ENCODE results near the gene TNNC1. TPM values are rescaled to one million over a fixed set of nuclear protein-coding genes. Genes with fewer than 3 reads are reported as not detected.

TNNC1 gene
- total RNA-seq, 1 experiment from 2014 or later = not detected

GRCh38 chr3:52439426-52440248 is 14.2 kb downstream of the TNNC1 start:
- no peaks in the 10 kb centered on the region for H3K27me3 ChIP-seq (ENCODE audit: low read length)
- no peak overlapping the region for H2AFZ ChIP-seq (ENCODE audit: low read length)
- no peaks in the 10 kb centered on the region for H3K79me2 ChIP-seq (ENCODE audit: low read length)
- H3K9ac ChIP-seq (ENCODE audit: low read length) = no peak overlapping the region
- H3K9me3 ChIP-seq (ENCODE audit: low read length) = no peaks in the 10 kb centered on the region
- no peak overlapping the region for H3K4me3 ChIP-seq (ENCODE audit: low read length)
- H3K27ac ChIP-seq (ENCODE audit: low read length) = no peak overlapping the region
- H3K9me2 ChIP-seq (replicated peaks; ENCODE audit: insufficient read depth, low read length) = no peaks in the 10 kb centered on the region
- no peaks in the 10 kb centered on the region for H3K36me3 ChIP-seq (ENCODE audit: insufficient read depth, low read length)
- no peak overlapping the region for H3K4me2 ChIP-seq (ENCODE audit: low read depth, low read length, poor library complexity, severe bottlenecking)
- peaks cover 4% of the 10 kb centered on the region; the same call in 1 of the 2 replicates for H3K4me1 ChIP-seq (ENCODE audit: low read length)
- H4K20me1 ChIP-seq (ENCODE audit: insufficient read depth, low read depth, low read length) = no peaks in the 10 kb centered on the region
- DNase-seq = no peak

- Histone ChIP-seq H3K9me2 (replicated peaks; ENCODE audit: insufficient read depth, low read length) (no peaks in the 10 kb centered on the region), H3K4me3 (ENCODE audit: low read length) (no peak overlapping the region), H3K9me3 (ENCODE audit: low read length) (no peaks in the 10 kb centered on the region), H3K36me3 (ENCODE audit: insufficient read depth, low read length) (no peaks in the 10 kb centered on the region), H2AFZ (ENCODE audit: low read length) (no peak overlapping the region), H3K27ac (ENCODE audit: low read length) (no peak overlapping the region), H4K20me1 (ENCODE audit: insufficient read depth, low read depth, low read length) (no peaks in the 10 kb centered on the region), H3K79me2 (ENCODE audit: low read length) (no peaks in the 10 kb centered on the region), H3K4me1 (ENCODE audit: low read length) (no peaks in the 10 kb centered on the region), H3K4me2 (ENCODE audit: low read depth, low read length, poor library complexity, severe bottlenecking) (no peak overlapping the region), H3K27me3 (ENCODE audit: low read length) (no peaks in the 10 kb centered on the region), H3K9ac (ENCODE audit: low read length) (no peak overlapping the region)
- DNase-seq = no peak
Observed at GRCh38 chr3:52438579-52439425, 15.0 kb downstream of the TNNC1 start.

DNA sequence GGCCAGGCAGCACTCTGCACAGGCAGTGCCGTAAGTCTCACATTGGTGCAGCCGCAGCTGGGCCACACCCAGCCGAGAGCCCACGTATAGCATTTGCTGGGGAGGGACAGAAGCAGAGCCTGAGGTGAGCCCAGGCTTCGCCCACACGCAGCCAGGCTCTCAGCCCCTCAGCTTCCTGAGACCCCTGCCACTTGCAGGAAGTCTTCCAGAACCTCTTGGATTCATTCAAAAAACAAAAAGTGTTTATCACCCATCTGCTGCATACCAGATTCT is 15.8 kb downstream of the TNNC1 start:
- H3K9me2 ChIP-seq (replicated peaks; ENCODE audit: insufficient read depth, low read length) = no peaks in the 10 kb centered on the region
- no peaks in the 10 kb centered on the region for H3K9me3 ChIP-seq (ENCODE audit: low read length)
- no peak overlapping the region for H3K9ac ChIP-seq (ENCODE audit: low read length)
- no peak overlapping the region for H3K4me3 ChIP-seq (ENCODE audit: low read length)
- no peak for DNase-seq
- H3K36me3 ChIP-seq (ENCODE audit: insufficient read depth, low read length) = no peaks in the 10 kb centered on the region
- H3K27ac ChIP-seq (ENCODE audit: low read length) = no peak overlapping the region
- no peaks in the 10 kb centered on the region for H4K20me1 ChIP-seq (ENCODE audit: insufficient read depth, low read depth, low read length)
- no peak overlapping the region for H2AFZ ChIP-seq (ENCODE audit: low read length)
- no peaks in the 10 kb centered on the region for H3K27me3 ChIP-seq (ENCODE audit: low read length)
- H3K4me1 ChIP-seq (ENCODE audit: low read length) = no peaks in the 10 kb centered on the region
- no peaks in the 10 kb centered on the region for H3K79me2 ChIP-seq (ENCODE audit: low read length)
- H3K4me2 ChIP-seq (ENCODE audit: low read depth, low read length, poor library complexity, severe bottlenecking) = no peak overlapping the region

DNA sequence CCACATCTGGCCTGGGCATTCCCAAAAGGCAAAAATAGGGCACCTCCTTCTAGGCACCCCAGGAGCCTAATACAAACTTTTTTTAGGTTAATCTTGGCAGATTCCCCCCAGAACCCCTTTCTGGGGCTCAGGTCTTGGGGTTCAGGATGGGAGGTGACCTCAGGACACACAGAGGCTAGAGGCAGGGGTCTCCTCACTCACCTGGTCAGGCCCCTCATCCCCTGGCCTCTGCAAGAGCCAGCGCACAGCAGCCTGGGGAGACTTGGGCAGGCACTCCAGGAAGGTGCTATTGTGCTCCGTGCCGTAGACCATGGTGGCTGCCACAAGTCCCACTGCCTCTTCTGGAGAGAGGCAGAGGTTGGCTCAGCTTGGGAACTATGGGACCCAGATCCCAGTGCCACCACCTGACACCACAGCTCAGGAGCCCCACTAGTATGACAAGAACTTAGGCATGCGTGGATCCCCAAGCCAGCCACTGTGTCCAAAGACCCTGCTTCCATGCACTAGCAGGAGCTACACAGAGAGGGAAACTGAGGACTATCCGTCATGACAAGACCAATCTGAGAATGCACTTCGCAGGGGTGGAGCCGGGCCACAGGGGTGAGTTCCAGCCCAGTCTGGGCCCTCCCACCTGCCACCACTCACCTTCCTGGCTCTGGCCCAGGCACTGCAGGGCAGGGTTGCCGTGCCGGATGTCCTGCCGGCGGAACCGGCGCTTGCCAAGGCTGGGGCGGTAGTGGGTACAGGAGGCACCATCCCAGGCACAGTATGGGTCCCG is 16.3 kb downstream of the TNNC1 start:
- DNase-seq = no peak
- Histone ChIP-seq H3K4me1 (ENCODE audit: low read length) (no peaks in the 10 kb centered on the region), H4K20me1 (ENCODE audit: insufficient read depth, low read depth, low read length) (no peaks in the 10 kb centered on the region), H3K27me3 (ENCODE audit: low read length) (no peaks in the 10 kb centered on the region), H3K4me2 (ENCODE audit: low read depth, low read length, poor library complexity, severe bottlenecking) (no peak overlapping the region), H3K9ac (ENCODE audit: low read length) (no peak overlapping the region), H3K27ac (ENCODE audit: low read length) (no peak overlapping the region), H2AFZ (ENCODE audit: low read length) (no peak overlapping the region), H3K79me2 (ENCODE audit: low read length) (no peaks in the 10 kb centered on the region), H3K36me3 (ENCODE audit: insufficient read depth, low read length) (no peaks in the 10 kb centered on the region), H3K9me2 (replicated peaks; ENCODE audit: insufficient read depth, low read length) (no peaks in the 10 kb centered on the region), H3K4me3 (ENCODE audit: low read length) (no peak overlapping the region), H3K9me3 (ENCODE audit: low read length) (no peaks in the 10 kb centered on the region)

DNA sequence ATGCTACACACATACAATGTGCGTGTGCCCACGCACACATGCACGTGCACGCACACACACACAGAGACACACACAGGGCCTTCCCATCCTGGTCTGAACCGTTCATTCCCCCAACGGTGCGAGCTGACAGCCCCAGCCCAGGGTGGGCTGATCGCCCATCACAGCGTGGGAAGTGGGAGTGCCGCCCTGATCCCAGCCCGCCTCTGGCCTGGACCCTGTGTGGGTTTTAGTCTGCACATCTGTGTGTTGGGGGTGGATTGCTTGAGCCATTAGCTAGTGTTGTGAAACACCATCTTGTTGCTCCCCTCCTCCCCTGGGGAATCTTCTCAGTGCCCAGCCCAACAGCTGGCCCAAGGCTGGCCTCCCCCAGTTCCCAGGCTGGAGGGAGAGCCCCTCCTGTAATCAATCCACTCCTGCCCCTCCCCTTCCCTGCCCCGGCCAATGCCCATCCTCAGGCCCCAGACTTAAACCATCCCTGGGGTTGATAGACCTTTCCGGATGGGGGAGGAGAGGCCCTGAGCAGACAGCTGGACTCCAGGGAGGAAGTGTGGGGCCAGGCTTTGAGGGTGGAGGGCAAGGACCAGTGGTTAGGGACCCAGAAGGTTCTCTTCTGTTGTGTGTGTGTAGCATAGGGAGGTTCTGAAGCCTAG is 17.2 kb downstream of the TNNC1 start:
- Histone ChIP-seq H3K4me2 (ENCODE audit: low read depth, low read length, poor library complexity, severe bottlenecking) (no peak overlapping the region), H4K20me1 (ENCODE audit: insufficient read depth, low read depth, low read length) (no peaks in the 10 kb centered on the region), H3K36me3 (ENCODE audit: insufficient read depth, low read length) (no peaks in the 10 kb centered on the region), H2AFZ (ENCODE audit: low read length) (no peak overlapping the region), H3K27me3 (ENCODE audit: low read length) (no peaks in the 10 kb centered on the region), H3K4me3 (ENCODE audit: low read length) (no peak overlapping the region), H3K9ac (ENCODE audit: low read length) (no peak overlapping the region), H3K27ac (ENCODE audit: low read length) (no peak overlapping the region), H3K9me2 (replicated peaks; ENCODE audit: insufficient read depth, low read length) (no peaks in the 10 kb centered on the region), H3K79me2 (ENCODE audit: low read length) (no peaks in the 10 kb centered on the region), H3K9me3 (ENCODE audit: low read length) (no peaks in the 10 kb centered on the region), H3K4me1 (ENCODE audit: low read length) (no peaks in the 10 kb centered on the region)
- no peak for DNase-seq

GRCh38 chr3:52435246-52436101 is 18.4 kb downstream of the TNNC1 start:
- no peaks in the 10 kb centered on the region for H3K9me2 ChIP-seq (replicated peaks; ENCODE audit: insufficient read depth, low read length)

GRCh38 chr3:52434491-52435115 is 19.2 kb downstream of the TNNC1 start:
- H3K4me3 ChIP-seq (ENCODE audit: low read length) = no peak overlapping the region
- H3K4me2 ChIP-seq (ENCODE audit: low read depth, low read length, poor library complexity, severe bottlenecking) = no peak overlapping the region
- no peaks in the 10 kb centered on the region for H4K20me1 ChIP-seq (ENCODE audit: insufficient read depth, low read depth, low read length)
- no peak overlapping the region for H2AFZ ChIP-seq (ENCODE audit: low read length)
- H3K79me2 ChIP-seq (ENCODE audit: low read length) = no peaks in the 10 kb centered on the region
- no peaks in the 10 kb centered on the region for H3K9me2 ChIP-seq (replicated peaks; ENCODE audit: insufficient read depth, low read length)
- no peak for DNase-seq
- H3K9me3 ChIP-seq (ENCODE audit: low read length) = no peaks in the 10 kb centered on the region
- H3K36me3 ChIP-seq (ENCODE audit: insufficient read depth, low read length) = no peaks in the 10 kb centered on the region
- H3K4me1 ChIP-seq (ENCODE audit: low read length) = no peaks in the 10 kb centered on the region
- no peak overlapping the region for H3K27ac ChIP-seq (ENCODE audit: low read length)
- no peak overlapping the region for H3K9ac ChIP-seq (ENCODE audit: low read length)
- H3K27me3 ChIP-seq (ENCODE audit: low read length) = no peaks in the 10 kb centered on the region

More at GRCh38 chr3:52435246-52436101, 18.4 kb downstream of the TNNC1 start:
- Histone ChIP-seq H3K4me2 (ENCODE audit: low read depth, low read length, poor library complexity, severe bottlenecking) (no peak overlapping the region), H3K9me3 (ENCODE audit: low read length) (no peaks in the 10 kb centered on the region), H3K79me2 (ENCODE audit: low read length) (no peaks in the 10 kb centered on the region), H3K4me3 (ENCODE audit: low read length) (no peak overlapping the region), H3K27me3 (ENCODE audit: low read length) (no peaks in the 10 kb centered on the region), H3K27ac (ENCODE audit: low read length) (no peak overlapping the region), H2AFZ (ENCODE audit: low read length) (no peak overlapping the region), H4K20me1 (ENCODE audit: insufficient read depth, low read depth, low read length) (no peaks in the 10 kb centered on the region), H3K9ac (ENCODE audit: low read length) (no peak overlapping the region), H3K4me1 (ENCODE audit: low read length) (no peaks in the 10 kb centered on the region), H3K36me3 (ENCODE audit: insufficient read depth, low read length) (no peaks in the 10 kb centered on the region)
- no peak for DNase-seq

Data from Karpas-422 (cell line).